Panc1 (cell line): ENCODE data around the gene BTBD9.

ENCODE experiments used
- POLR2AphosphoS5 ChIP-seq: IDR thresholded peaks from 2 replicates; pipeline ENCODE4 v1.6.1; 2012; ENCODE audit warnings: mild to moderate bottlenecking, low read depth, low read length, moderate library complexity
- SIN3A ChIP-seq: IDR thresholded peaks from 2 replicates; pipeline ENCODE4 v1.6.1; 2012; ENCODE audit warnings: low read depth, mild to moderate bottlenecking, low read length, moderate library complexity, borderline replicate concordance; ENCODE audit not compliant: insufficient read depth
- TF ChIP-seq, protein P1 (sequence below): fragments of 450-650 bp; IDR thresholded peaks from 2 replicates; pipeline ENCODE4 v1.5.1; 2017; ENCODE audit warnings: mild to moderate bottlenecking
- TF ChIP-seq, protein P2 (sequence below), 2 experiments: IDR thresholded peaks; 2 replicates each; pipeline ENCODE4 v1.6.1; 2011 to 2012; ENCODE audit warnings: low read depth in 2 of 2, control low read depth in 1 of 2, low read length in 1 of 2, mild to moderate bottlenecking in 1 of 2, moderate library complexity in 1 of 2; ENCODE audit not compliant: insufficient read depth in 1 of 2

DNA sequence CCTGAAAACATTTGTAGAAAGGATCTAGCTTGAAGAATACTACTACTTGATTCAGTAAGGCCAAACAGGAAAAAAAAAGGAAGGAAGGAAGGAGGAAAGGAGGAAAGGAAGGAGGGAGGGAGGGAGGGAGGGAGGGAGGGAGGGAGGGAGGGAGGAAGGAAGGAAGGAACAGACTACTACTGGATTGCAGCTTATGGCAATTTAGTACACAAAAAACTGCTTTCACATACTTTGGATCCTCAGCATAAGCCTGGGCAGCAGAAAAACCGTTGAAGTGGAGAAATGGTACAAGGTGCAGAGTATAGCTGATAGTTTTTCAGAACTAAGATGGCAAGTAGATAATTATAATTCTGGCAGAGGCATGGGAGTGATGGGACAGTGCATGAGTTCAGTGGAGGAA is 201.6 kb downstream of the BTBD9 start:
- TF ChIP-seq, protein P1, sequence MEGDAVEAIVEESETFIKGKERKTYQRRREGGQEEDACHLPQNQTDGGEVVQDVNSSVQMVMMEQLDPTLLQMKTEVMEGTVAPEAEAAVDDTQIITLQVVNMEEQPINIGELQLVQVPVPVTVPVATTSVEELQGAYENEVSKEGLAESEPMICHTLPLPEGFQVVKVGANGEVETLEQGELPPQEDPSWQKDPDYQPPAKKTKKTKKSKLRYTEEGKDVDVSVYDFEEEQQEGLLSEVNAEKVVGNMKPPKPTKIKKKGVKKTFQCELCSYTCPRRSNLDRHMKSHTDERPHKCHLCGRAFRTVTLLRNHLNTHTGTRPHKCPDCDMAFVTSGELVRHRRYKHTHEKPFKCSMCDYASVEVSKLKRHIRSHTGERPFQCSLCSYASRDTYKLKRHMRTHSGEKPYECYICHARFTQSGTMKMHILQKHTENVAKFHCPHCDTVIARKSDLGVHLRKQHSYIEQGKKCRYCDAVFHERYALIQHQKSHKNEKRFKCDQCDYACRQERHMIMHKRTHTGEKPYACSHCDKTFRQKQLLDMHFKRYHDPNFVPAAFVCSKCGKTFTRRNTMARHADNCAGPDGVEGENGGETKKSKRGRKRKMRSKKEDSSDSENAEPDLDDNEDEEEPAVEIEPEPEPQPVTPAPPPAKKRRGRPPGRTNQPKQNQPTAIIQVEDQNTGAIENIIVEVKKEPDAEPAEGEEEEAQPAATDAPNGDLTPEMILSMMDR: no peak
- TF ChIP-seq SIN3A: no peak
- TF ChIP-seq POLR2AphosphoS5: no peak
- TF ChIP-seq, protein P2, sequence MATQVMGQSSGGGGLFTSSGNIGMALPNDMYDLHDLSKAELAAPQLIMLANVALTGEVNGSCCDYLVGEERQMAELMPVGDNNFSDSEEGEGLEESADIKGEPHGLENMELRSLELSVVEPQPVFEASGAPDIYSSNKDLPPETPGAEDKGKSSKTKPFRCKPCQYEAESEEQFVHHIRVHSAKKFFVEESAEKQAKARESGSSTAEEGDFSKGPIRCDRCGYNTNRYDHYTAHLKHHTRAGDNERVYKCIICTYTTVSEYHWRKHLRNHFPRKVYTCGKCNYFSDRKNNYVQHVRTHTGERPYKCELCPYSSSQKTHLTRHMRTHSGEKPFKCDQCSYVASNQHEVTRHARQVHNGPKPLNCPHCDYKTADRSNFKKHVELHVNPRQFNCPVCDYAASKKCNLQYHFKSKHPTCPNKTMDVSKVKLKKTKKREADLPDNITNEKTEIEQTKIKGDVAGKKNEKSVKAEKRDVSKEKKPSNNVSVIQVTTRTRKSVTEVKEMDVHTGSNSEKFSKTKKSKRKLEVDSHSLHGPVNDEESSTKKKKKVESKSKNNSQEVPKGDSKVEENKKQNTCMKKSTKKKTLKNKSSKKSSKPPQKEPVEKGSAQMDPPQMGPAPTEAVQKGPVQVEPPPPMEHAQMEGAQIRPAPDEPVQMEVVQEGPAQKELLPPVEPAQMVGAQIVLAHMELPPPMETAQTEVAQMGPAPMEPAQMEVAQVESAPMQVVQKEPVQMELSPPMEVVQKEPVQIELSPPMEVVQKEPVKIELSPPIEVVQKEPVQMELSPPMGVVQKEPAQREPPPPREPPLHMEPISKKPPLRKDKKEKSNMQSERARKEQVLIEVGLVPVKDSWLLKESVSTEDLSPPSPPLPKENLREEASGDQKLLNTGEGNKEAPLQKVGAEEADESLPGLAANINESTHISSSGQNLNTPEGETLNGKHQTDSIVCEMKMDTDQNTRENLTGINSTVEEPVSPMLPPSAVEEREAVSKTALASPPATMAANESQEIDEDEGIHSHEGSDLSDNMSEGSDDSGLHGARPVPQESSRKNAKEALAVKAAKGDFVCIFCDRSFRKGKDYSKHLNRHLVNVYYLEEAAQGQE (IDR thresholded peaks at IDR 0.05; ENCODE audit: insufficient read depth in 1 of 2, low read depth in 2 of 2, low read length in 1 of 2): no peak
